ENCODE results near the gene GGACT. TPM values are rescaled to one million over a fixed set of nuclear protein-coding genes. Genes with fewer than 3 reads are reported as not detected.
"Not testable (repeated sequence)": the region's sequence is repeated elsewhere in the genome, so short reads cannot be mapped to it uniquely, and the experiment has no call there.

GGACT gene
- total RNA-seq, 1 experiment from 2014 or later: 1.8 TPM

- no peak for DNase-seq (ENCODE audit: low spot score)
Measured at GRCh38 chr13:100601716-100602115, 13.1 kb upstream of the GGACT start.

DNA sequence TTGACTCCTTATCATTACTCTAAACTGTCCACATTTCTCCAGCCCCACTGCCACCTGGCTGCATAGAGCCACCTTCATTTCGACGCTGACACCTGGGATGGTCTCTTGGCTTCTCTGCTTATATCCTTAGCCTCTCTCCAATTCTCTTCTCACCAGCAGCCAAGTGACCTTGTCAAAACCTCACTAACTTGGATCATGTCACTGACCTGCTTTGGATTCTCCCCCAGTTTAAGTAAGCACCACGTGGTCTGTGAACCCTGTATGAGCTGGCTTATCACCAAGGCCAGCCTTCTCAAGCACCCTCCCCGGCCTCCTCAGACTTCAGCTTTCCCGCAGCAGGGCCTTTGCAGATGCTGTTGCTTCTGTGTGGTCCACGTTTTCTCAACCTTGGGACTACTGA is 12.3 kb upstream of the GGACT start:
- DNase-seq (ENCODE audit: low spot score): no peak

DNA sequence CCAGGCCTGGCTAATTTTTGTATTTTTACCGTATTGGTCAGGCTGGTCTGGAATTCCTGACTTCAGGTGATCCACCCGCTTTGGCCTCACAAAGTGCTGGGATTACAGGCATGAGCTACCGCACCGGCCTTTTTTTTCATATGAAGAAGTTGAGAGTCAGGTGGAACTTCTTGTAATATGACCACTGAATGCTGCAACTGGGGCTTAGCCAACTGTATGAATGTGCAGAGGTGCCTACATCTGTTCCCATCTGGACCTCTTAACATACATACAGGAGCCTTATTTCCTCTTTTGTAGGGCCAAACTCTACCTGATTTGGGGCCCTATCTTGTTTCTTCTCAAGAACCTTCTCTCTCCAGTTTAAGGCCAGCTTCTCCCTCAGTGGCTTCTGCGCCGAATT is 11.9 kb upstream of the GGACT start:
- no peak for DNase-seq (ENCODE audit: low spot score)

DNA sequence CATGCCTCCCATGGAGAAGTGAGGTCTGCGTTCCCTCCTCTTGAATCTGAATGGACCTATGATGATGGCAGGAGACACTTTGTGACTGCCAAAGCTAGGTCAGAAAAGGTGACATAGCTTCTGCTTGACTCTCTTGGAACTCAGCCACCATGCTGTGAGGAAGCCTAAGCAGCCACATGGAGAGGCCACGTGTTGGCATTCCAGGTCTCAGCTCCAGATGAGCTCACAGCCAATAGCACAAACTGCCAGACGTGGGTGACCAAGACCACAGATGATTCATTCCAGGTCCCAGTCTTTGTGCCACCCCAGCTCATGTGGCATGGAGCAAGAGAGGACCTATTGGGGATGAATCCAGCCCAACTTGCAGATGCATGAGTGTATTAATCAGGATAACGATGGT is 8.7 kb upstream of the GGACT start:
- no peak for DNase-seq (ENCODE audit: low spot score)

DNA sequence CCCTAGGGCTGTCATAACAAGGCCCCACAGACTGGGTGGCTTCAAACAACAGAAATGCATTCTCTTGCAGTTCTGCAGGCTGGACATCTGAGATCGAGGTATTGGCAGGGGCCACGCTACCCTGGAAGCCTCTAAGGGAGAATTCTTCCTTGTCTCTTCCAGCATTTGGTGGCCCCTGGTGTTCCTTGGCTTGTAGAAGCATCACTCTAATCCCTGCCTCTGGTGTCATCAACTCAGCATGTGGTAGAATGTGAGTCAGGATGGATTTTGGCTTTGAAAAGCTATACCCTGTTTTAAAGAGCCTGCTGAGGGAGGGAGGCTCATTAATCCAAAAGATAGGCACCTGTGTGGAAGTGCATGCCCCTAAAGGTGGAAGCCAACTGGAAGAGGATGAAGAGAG is 7.9 kb upstream of the GGACT start:
- DNase-seq (ENCODE audit: low spot score): no peak

DNA sequence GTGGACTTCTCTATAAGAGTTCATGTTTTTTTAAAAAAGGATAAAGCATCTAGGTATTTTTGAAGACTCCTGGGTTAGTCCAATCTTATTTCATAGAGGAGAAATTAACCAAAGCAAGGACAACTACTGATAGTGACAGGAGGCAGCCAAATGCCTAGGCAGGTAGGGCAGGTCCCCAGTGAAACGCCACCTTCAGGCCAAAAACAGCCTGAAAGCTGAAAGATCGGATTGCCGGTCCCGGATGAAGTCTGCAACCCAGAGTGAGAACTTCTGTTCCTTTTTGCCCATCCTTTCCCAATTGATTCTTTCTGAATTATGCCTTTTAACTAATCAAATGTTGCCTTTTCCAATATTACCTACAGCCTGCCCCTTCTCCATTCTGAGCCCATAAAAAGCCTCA is 6.1 kb upstream of the GGACT start:
- peak; percentile 52 for DNase-seq (ENCODE audit: low spot score)

DNA sequence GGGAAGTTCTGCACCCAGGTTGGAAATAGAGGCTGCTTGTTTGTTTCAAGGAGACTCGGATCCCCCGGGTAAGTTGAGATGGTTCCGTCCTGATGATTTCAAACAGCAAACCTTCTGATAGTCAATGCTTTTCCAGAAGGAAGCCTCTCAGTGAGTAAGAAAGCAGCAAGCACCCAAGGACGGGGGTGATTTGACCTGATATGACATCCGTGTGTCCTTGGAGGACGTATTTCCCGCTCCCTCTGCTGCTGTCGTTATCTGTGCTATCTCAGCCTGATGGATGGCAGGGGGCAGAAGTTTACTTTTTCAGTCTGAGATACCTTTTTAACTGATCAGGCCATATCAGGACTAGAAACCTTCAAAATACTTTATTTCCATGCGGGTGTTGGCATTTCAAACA is 5.7 kb upstream of the GGACT start:
- DNase-seq (ENCODE audit: low spot score): no peak

DNA sequence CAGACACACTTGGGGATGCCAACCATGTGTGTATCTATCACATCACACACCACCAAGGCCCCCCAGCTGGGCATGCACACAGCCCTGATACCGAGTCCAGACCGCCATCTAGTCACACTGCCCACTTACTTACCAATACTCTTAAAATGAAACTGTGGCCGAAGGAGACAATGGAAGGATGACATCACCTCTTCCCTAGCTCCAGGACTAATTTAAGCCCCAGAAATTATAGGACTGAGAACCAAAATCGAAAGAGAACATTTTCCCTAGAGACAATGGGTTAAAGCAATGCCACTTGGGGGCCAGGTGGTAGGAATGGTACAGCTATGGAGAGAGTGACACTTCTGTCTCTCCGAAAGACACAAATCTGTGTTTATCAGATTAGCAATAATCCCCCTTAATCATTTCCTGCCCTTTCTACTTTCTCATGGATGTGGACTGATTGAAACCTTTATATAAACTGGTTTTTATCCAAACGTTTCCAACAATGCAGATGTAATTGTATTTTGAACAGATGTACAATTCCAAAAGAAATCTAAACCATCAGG is 663 bp upstream of the GGACT start:
- DNase-seq (ENCODE audit: low spot score): no peak

- DNase-seq (ENCODE audit: low spot score): no peak
Measured at GRCh38 chr13:100584896-100585295, 3.7 kb downstream of the GGACT start.

DNA sequence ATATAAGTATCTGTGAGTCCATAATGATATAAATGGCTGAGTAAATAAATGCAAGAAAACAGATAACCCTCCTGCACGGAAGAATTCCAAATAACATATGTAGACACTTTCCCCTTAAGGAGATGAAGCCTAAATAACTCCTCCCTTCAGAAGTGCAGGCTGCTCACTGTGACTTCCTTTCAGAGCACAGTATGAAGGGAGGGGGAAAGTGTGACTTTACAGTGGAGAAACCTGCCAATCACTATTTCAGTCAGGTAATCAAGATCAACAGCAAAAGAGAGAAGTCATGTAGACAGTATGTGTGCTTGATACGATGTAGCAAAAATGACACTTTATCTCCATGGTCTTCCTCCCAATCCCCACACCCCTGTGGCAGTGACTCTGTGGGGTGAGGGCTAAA is 7.1 kb downstream of the GGACT start:
- no peak for DNase-seq (ENCODE audit: low spot score)

DNA sequence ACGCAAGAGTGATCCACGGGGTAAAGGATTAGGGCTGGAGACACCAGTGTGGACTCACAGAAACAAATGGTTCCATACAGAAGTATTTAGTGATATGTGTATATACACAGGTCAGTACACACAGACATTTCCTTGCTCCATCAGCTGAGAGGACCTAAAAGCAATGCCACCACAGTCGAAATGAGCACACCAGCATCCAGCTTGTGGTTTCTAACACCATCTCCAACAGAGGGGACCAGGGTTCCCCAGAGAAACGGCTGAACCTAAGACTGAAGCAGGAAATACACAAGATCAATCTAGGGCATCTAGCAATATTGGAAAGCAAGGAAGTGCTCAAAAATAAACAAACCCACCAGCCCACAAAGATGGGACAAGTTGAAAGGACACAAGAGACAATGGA is 7.6 kb downstream of the GGACT start:
- DNase-seq (ENCODE audit: low spot score): no peak

- DNase-seq (ENCODE audit: low spot score): no peak
Measured at GRCh38 chr13:100580045-100580444, 8.5 kb downstream of the GGACT start.

DNA sequence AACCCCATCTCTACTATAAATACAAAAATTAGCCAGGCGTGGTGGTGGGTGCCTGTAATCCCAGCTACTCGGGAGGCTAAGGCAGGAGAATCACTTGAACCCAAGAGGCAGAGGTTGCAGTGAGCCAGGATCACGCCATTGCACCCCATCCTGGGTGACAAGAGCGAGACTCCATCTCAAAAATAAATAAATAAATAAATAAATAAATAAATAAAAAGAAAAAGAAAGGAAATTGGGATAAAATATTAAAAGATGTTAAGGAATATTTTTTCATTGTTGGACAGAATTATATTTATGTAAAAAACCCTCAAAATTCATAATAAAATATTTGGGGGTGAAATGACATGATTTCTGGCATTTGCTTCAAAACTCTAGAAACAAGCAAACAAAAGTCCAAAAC is 11.3 kb downstream of the GGACT start:
- DNase-seq (ENCODE audit: low spot score): not testable (repeated sequence)

- peak; percentile 92 for DNase-seq (ENCODE audit: low spot score)
Measured at GRCh38 chr13:100573121-100573520, 15.5 kb downstream of the GGACT start.

DNA sequence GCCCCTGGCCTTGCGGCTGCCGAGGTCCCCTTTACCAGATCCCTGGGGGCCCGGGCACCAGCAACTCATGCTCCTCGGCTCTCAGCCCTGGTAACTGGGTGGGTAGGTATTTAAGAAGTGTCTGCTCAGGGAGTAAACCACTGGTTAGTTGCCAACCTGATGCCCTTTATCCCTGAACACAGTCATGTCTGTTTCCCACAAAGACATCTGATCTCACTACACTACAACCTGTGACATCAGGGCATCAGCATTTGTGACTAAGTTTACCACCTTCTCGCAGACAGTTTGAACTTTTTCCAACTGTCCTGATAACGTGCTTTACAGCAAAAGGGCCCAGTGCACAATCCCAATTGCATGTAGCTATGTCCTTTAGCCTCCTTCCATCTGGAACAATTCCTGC is 22.0 kb downstream of the GGACT start:
- DNase-seq (ENCODE audit: low spot score): no peak

GRCh38 chr13:100565286-100565685 is 23.3 kb downstream of the GGACT start:
- DNase-seq (ENCODE audit: low spot score): no peak

DNA sequence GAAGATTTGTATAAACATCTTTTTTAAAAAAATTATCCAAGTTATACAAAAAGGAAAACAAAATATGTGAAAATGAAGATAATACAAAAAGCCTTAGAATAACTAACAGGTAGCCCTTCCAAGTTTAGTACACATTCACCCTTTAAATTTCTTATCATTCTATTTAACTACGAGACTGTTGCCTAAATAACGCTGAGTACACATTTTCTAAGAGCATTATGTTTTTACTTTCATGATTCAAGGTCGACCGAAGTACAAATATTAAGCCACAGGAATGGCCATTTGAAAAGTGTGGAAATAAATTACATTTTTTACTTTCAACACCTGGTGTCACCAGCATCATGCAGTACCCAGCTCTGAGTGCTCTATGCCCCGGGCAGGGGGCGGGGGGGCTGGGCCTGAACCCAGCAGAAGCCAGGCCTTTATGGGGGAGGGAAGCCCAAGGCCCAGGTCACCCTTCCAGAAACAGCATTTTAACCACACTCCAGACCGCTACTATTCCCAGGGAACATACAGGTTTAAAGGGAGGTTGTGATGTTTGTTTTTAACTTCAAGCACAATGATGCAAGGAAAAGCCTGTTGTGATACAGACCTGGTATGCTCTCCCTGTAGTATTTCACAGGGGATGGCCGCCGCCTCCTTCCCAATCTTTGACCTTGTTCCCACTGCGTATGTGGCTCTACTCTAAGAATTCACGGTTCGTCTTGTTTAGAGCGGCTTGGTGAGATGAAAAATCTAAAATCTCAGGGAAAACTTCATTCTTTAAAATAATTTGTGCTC is 24.0 kb downstream of the GGACT start:
- no peak for DNase-seq (ENCODE audit: low spot score)

DNA sequence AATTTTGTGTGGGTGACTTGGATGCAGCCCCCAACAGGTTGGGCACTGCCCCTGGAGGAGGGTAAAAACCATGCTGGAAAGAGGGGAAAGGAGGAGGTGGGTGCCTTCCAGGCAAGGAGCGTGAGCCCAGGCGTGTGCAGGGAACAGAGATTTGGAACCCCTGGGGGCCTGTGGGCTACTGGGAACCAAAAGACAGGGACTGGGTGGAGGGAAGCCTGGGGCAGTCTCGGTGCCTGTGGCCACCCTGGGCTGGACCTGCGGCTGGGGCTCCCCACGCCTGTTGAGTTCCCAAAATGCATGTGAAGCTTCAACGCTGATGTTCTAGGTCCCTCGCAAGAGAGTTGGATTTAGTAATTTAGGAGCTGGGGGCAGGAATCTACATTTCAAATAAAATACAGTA is 24.8 kb downstream of the GGACT start:
- DNase-seq (ENCODE audit: low spot score): no peak

- DNase-seq (ENCODE audit: low spot score): no peak
Measured at GRCh38 chr13:100561599-100562204, 26.9 kb downstream of the GGACT start.

DNA sequence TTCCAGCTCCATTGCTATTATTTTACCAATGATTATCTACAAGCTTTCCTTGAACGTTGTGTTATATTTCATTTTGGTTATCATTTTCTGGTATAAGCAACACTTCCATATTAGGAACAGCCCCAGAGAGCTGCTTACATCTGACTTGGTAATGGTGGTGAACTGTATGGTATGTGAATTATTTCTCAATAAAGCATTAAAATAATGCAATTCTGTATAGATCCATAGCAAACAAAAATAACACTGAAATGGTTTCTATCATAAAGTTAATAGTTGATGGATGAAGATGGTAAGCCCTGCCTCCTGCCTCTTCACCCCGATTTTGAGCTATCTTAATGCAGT is 27.5 kb downstream of the GGACT start:
- DNase-seq (ENCODE audit: low spot score): no peak

DNA sequence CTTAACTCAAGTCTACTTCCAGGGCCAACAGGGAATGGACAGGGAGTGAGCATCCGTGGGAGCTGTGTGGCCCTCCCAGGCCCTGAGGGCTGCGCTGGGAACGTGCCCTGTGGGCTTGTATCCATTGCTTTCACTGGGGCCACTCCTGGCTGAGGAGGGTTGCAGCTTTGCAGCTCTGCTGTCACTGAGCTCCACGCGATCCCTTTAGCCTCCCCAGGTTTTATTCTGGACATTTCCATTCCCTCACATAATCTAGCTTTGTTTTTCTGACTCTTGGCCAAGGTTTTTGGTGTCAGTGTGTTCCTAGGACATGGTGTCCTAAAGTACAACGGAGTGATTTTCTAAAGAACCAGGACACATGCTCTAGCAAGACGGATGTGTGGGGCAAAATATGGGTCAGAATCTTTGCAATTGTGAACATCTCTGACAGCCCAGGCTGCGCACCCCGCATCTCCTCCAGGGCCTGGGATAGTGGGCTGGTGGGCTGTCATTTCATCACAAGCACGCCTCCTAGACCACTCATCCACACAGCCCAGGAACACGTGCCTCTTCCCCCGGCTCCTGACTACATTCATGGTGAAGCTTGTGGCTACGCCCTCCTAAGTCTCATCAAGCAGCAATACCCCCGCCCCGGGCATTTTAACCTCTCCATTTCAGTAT is 28.0 kb downstream of the GGACT start:
- no peak for DNase-seq (ENCODE audit: low spot score)

GRCh38 chr13:100559886-100560285 is 28.7 kb downstream of the GGACT start:
- DNase-seq (ENCODE audit: low spot score): no peak

DNA sequence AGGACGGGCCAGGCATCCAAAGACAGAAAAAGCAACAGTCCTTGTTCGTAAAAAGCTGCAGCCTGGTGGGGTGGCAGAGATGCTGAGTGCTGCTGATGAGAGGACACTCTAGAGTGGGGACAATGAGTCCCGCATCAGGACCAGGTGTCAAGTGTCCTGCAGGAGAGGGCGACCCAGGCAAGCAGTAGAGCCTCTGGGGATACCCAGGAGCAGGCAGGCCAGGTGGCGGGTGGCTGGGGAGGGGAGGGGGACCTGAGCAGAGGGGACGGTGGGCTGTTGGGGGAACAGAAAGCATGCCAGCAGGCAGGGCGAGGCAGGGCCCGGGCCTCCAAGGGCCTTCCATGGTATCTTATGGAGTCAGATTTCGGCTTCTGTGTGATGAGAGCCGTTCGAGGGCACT is 35.8 kb downstream of the GGACT start:
- DNase-seq (ENCODE audit: low spot score): no peak

Measured in HT-29 (cell line).